B cell (primary cell): ENCODE data around the gene ADGRA1. TPM values are rescaled to one million over a fixed set of nuclear protein-coding genes. Genes with fewer than 3 reads are reported as not detected.

ENCODE experiments used
- ATAC-seq: fragments of 200-7000 bp; cut with Tn5 transposase; one replicate; pipeline ENCODE4 v1.10.0; 2021; ENCODE audit warnings: low read depth, mild to moderate bottlenecking, moderate number of reproducible peaks, moderate library complexity
- CTCF ChIA-PET: fragments of 350-600 bp; sonication (Branson Sonifier 250); formaldehyde crosslinking; loops from one replicate; lab custom pipeline; 2021; ENCODE audit warnings: antibody characterized with exemption, inconsistent platforms; lab: Charles Lee
- POLR2A ChIA-PET: fragments of 350-600 bp; sonication (Branson Sonifier 250); formaldehyde crosslinking; loops from one replicate; lab custom pipeline; 2021; ENCODE audit warnings: antibody characterized with exemption; lab: Charles Lee
- DNase-seq: peaks from one replicate; pipeline ENCODE4 v3.0.0; 2013
- H2AFZ ChIP-seq: 2 replicates; pipeline ENCODE4 v1.6.1; 2012; ENCODE audit warnings: mild to moderate bottlenecking, low read depth, low read length; ENCODE audit not compliant: insufficient read depth, poor library complexity, severe bottlenecking
- H3K27ac ChIP-seq, 2 donors: 1 replicate in 1 of 2; 2 replicates in 1 of 2; pipeline ENCODE4 v1.5.1; 2012 to 2013; ENCODE audit warnings: low read length in 2 of 2, mild to moderate bottlenecking in 2 of 2, moderate library complexity in 1 of 2
- H3K27me3 ChIP-seq, 4 experiments: fragments of 200-600 bp in 1 of 4; sonication (generic) in 1 of 4; replicated peaks in 1 of 4; 1 replicate in 2 of 4; 2 replicates in 2 of 4; pipeline versions ENCODE4 v1.6.1 to v1.7.0; 2013 to 2016; ENCODE audit warnings: low read length in 3 of 4, mild to moderate bottlenecking in 2 of 4, mixed read lengths in 1 of 4, moderate library complexity in 1 of 4; ENCODE audit not compliant: insufficient read depth in 4 of 4, control insufficient read depth in 3 of 4; ENCODE audit errors: control extremely low read depth in 1 of 4
- H3K36me3 ChIP-seq, 2 experiments: replicated peaks in 1 of 2; 1 replicate in 1 of 2; 2 replicates in 1 of 2; pipeline versions ENCODE4 v1.6.1 to v1.7.1; 2013; ENCODE audit warnings: low read length in 1 of 2; ENCODE audit not compliant: insufficient read depth in 2 of 2, control insufficient read depth in 1 of 2; ENCODE audit errors: control extremely low read depth in 1 of 2, extremely low read depth in 1 of 2
- H3K4me1 ChIP-seq, 2 donors: fragments of 200-600 bp in 1 of 2; sonication (generic) in 1 of 2; 1 replicate in 1 of 2; 2 replicates in 1 of 2; pipeline versions ENCODE4 v1.5.1 to v1.6.1; 2013 to 2017; ENCODE audit warnings: low read length in 2 of 2; ENCODE audit not compliant: control insufficient read depth in 2 of 2, insufficient read depth in 2 of 2
- H3K4me2 ChIP-seq: replicated peaks from 2 replicates; pipeline ENCODE3; 2012; ENCODE audit warnings: mild to moderate bottlenecking, low read depth, low read length; ENCODE audit not compliant: poor library complexity, severe bottlenecking
- H3K4me3 ChIP-seq, 5 experiments: fragments of 200-600 bp in 1 of 5; sonication (generic) in 1 of 5; 1 replicate in 3 of 5; 2 replicates in 2 of 5; pipeline versions ENCODE4 v1.5.1 to v1.7.0; 2011 to 2016; ENCODE audit warnings: low read length in 4 of 5, mild to moderate bottlenecking in 4 of 5, low read depth in 2 of 5, control low read depth in 1 of 5, moderate library complexity in 1 of 5; ENCODE audit not compliant: insufficient read depth in 1 of 5; ENCODE audit errors: control extremely low read depth in 1 of 5, extremely low read depth in 1 of 5
- H3K79me2 ChIP-seq: fragments of 200-600 bp; sonication (generic); one replicate; pipeline ENCODE4 v1.6.0; 2016; ENCODE audit warnings: low read length; ENCODE audit not compliant: control insufficient read depth, insufficient read depth
- H3K9ac ChIP-seq: fragments of 200-600 bp; sonication (generic); 2 replicates; pipeline ENCODE4 v1.6.1; 2017; ENCODE audit warnings: mild to moderate bottlenecking, low read length, moderate library complexity
- H3K9me3 ChIP-seq, 3 donors: one replicate each; pipeline versions ENCODE4 v1.6.1 to v1.7.1; 2013; ENCODE audit warnings: low read length in 2 of 3; ENCODE audit not compliant: control insufficient read depth in 2 of 3, insufficient read depth in 1 of 3; ENCODE audit errors: control extremely low read depth in 1 of 3
- H4K20me1 ChIP-seq: 2 replicates; pipeline ENCODE4 v1.6.0; 2012; ENCODE audit warnings: mild to moderate bottlenecking, low read length; ENCODE audit not compliant: insufficient read depth, control insufficient read depth, poor library complexity, severe bottlenecking
- H3K27ac Mint-ChIP-seq: one replicate; pipeline ENCODE4 v1.8.0; 2021; ENCODE audit warnings: mixed read lengths
- H3K27me3 Mint-ChIP-seq: one replicate; pipeline ENCODE4 v1.8.0; 2021; ENCODE audit warnings: mixed read lengths
- H3K4me1 Mint-ChIP-seq: one replicate; pipeline ENCODE4 v1.8.0; 2021; ENCODE audit warnings: mixed read lengths
- H3K4me3 Mint-ChIP-seq: one replicate; pipeline ENCODE4 v1.8.0; 2021; ENCODE audit warnings: mixed read lengths
- H3K9me3 Mint-ChIP-seq: one replicate; pipeline ENCODE4 v1.8.0; 2022; ENCODE audit warnings: mixed read lengths; ENCODE audit not compliant: insufficient read depth
- EZH2 ChIP-seq: IDR thresholded peaks from 2 replicates; pipeline ENCODE4 v1.6.1; 2012; ENCODE audit warnings: borderline replicate concordance, low read depth, mild to moderate bottlenecking, moderate library complexity, low read length; ENCODE audit not compliant: insufficient read depth, poor library complexity, severe bottlenecking
- WGBS: methylation state at CpG from one replicate; pipeline ENCODE4 v1.1.5; 2013; ENCODE audit warnings: missing lambda C conversion rate; ENCODE audit not compliant: insufficient coverage; 5-methylcytosine and 5-hydroxymethylcytosine counted together
- intact Hi-C: fragments of 100-400 bp; cut with micrococcal nuclease; formaldehyde crosslinking; loops from one replicate; pipeline ENCODE4 v1.10.0; 2022
- polyA plus RNA-seq: library from polyadenylated mRNA; depleted of rRNA; stranded (reverse); fragments of >200 nt; gene quantifications from 2 replicates; pipeline ENCODE4 v1.2.3, GENCODE V29; 2012
- total RNA-seq, 2 donors: library from RNA; stranded (reverse); fragments of 120-200 nt in 1 of 2; gene quantifications; 1 replicate in 1 of 2; 2 replicates in 1 of 2; pipeline versions ENCODE4 v1.2.3 to v1.2.4, GENCODE V29; 2013 to 2022
- TF ChIP-seq, protein P1 (sequence below): fragments of 200-600 bp; IDR thresholded peaks from one replicate; pipeline ENCODE4 v1.8.0; 2022; ENCODE audit warnings: antibody characterized with exemption, mild to moderate bottlenecking

ADGRA1 gene
- total and polyA plus RNA-seq, 2 donors (not counting 1 experiment from before 2014, with no cell fraction given): not detected

DNA sequence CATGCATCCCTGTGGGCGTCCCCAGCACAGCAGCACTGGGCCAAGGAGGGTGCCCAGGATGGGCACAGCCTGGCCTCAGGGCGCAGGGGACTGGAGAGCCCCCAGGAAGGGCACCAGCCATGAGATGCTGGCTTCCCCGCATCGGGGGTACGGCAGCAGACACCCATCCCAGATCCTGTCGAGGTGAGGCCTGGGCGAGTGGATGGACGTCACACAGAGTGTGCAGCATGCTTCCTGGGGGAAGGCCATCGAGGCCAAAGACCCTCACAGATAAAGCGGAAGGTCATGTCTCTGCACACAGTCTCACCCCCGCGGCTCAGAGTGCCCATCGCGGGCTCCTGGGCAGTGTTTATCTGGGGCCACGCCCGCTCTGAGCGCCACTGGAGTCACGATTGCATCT, 18.8 kb downstream of the ADGRA1 start:
- Histone ChIP-seq H3K27me3 (peaks cover 0 to 3% (median 0%) of the 10 kb centered on the region in 4 experiments), H3K27ac (no peak overlapping the region), H2AFZ (no peak overlapping the region), H4K20me1 (no peaks in the 10 kb centered on the region), H3K36me3 (no peaks in the 10 kb centered on the region), H3K9ac (no peak overlapping the region), H3K4me1 (no peaks in the 10 kb centered on the region), H3K79me2 (no peaks in the 10 kb centered on the region), H3K4me2 (no peak overlapping the region), H3K4me3 (no peak overlapping the region), H3K9me3 (peaks cover 4 to 47% (median 16%) of the 10 kb centered on the region in 3 donors)
- no peak for ATAC-seq
- H3K4me1 Mint-ChIP-seq: peaks cover 3% of the 10 kb centered on the region
- CTCF ChIA-PET: interaction anchor here (0.7 kb wide), 1 partner anchor 14 kb away, joined by 3 read pairs; no protein-coding TSS in a partner anchor
- peaks cover 8% of the 10 kb centered on the region for H3K27me3 Mint-ChIP-seq
- no peak for DNase-seq
- WGBS: 96% methylated on average over 18 of the region's 18 CpGs
- TF ChIP-seq, protein P1, sequence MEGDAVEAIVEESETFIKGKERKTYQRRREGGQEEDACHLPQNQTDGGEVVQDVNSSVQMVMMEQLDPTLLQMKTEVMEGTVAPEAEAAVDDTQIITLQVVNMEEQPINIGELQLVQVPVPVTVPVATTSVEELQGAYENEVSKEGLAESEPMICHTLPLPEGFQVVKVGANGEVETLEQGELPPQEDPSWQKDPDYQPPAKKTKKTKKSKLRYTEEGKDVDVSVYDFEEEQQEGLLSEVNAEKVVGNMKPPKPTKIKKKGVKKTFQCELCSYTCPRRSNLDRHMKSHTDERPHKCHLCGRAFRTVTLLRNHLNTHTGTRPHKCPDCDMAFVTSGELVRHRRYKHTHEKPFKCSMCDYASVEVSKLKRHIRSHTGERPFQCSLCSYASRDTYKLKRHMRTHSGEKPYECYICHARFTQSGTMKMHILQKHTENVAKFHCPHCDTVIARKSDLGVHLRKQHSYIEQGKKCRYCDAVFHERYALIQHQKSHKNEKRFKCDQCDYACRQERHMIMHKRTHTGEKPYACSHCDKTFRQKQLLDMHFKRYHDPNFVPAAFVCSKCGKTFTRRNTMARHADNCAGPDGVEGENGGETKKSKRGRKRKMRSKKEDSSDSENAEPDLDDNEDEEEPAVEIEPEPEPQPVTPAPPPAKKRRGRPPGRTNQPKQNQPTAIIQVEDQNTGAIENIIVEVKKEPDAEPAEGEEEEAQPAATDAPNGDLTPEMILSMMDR: no peak
- no peak for TF ChIP-seq EZH2
- intact Hi-C loops: no loop called here
- H3K4me3 Mint-ChIP-seq: no peak overlapping the region
- no peak overlapping the region for H3K27ac Mint-ChIP-seq
- POLR2A ChIA-PET: no interaction called here
- peaks cover 5% of the 10 kb centered on the region for H3K9me3 Mint-ChIP-seq

DNA sequence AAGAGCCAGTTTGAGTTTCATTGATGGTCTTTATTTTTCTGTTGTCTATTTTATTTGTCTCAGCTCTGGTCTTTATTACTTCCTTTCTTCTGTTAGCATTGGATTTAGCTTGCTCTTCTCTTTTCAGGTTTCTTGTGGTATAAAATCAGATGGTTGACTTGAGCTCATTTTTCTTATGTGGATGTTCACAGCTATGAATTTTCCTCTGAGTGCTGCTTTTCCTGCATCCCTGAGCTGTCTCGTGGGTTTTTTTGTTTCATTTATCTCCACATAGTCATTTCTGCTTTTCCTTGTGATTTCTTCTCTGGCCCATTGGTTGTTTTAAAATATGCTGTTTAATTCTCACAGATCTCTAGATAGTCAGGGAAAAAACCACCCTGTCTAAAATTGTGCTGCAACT, 19.7 kb downstream of the ADGRA1 start:
- TF ChIP-seq EZH2: no peak
- TF ChIP-seq, protein P1: no peak
- no peaks in the 10 kb centered on the region for H3K4me1 Mint-ChIP-seq
- peaks cover 3% of the 10 kb centered on the region for H3K27me3 Mint-ChIP-seq
- Histone ChIP-seq H3K36me3 (no peaks in the 10 kb centered on the region), H3K27me3 (peaks cover 0 to 3% (median 0%) of the 10 kb centered on the region in 4 experiments), H4K20me1 (no peaks in the 10 kb centered on the region), H3K4me2 (no peak overlapping the region), H3K4me1 (no peaks in the 10 kb centered on the region), H2AFZ (no peak overlapping the region), H3K79me2 (no peaks in the 10 kb centered on the region), H3K9ac (no peak overlapping the region), H3K4me3 (no peak overlapping the region), H3K27ac (no peak overlapping the region), H3K9me3 (peaks cover 4 to 53% (median 16%) of the 10 kb centered on the region in 3 donors)
- H3K9me3 Mint-ChIP-seq: peaks cover 5% of the 10 kb centered on the region
- no peak for ATAC-seq
- CTCF ChIA-PET: interaction anchor here (0.7 kb wide), 1 partner anchor 37 kb away, joined by 3 read pairs; no protein-coding TSS in a partner anchor
- no CpG with 5 or more reads among the region's 1 CpG for WGBS
- intact Hi-C loops: no loop called here
- no peak overlapping the region for H3K4me3 Mint-ChIP-seq
- DNase-seq: no peak
- no peak overlapping the region for H3K27ac Mint-ChIP-seq
- POLR2A ChIA-PET: no interaction called here
